ENCODE measurements around the gene OR10G7. TPM values are rescaled to one million over a fixed set of nuclear protein-coding genes. Genes with fewer than 3 reads are reported as not detected.

Gene OR10G7, protein sequence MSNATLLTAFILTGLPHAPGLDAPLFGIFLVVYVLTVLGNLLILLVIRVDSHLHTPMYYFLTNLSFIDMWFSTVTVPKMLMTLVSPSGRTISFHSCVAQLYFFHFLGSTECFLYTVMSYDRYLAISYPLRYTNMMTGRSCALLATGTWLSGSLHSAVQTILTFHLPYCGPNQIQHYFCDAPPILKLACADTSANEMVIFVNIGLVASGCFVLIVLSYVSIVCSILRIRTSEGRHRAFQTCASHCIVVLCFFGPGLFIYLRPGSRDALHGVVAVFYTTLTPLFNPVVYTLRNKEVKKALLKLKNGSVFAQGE
- polyA plus RNA-seq = not detected

DNA sequence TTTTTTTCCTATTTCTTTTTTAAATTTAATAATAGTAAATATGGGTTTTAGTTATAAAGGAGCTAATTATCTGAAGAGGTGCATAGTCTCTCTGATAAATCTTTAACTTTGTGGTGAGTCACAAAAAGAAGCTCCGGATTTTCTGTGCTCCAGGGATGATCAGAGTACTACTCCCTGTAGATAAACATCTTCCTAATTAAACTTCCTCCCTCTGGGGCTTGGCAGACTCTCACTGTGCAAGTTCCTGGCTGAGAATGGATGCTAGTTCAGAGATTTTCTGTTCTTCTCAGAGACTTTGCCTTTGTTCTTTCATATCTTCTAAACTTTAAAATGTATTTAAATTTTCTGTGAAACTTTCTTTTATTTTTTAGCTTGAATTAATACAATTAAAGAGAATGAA is at the start of gene OR10G7:
Gene OR10G7 (minus strand): TSS at position 72 of the 400 bp plus-strand sequence. CDS start 2,324 bp downstream, outside the sequence.
- H3K4me3 Mint-ChIP-seq = no peak within 1 kb of the TSS
- H3K36me3 Mint-ChIP-seq = no peaks in the 10 kb centered on the region
- H3K9me3 Mint-ChIP-seq = peaks cover 0 to 2% (median 0%) of the 10 kb centered on the region in 6 donors
- peaks cover 0 to 3% (median 0%) of the 10 kb centered on the region in 3 donors for H3K27me3 Mint-ChIP-seq (ENCODE audit: low read depth in 3 of 3)
- no peaks in the 10 kb centered on the region for H3K4me1 Mint-ChIP-seq
- no peak within 1 kb of the TSS for H3K27ac Mint-ChIP-seq
- no peak for DNase-seq

DNA sequence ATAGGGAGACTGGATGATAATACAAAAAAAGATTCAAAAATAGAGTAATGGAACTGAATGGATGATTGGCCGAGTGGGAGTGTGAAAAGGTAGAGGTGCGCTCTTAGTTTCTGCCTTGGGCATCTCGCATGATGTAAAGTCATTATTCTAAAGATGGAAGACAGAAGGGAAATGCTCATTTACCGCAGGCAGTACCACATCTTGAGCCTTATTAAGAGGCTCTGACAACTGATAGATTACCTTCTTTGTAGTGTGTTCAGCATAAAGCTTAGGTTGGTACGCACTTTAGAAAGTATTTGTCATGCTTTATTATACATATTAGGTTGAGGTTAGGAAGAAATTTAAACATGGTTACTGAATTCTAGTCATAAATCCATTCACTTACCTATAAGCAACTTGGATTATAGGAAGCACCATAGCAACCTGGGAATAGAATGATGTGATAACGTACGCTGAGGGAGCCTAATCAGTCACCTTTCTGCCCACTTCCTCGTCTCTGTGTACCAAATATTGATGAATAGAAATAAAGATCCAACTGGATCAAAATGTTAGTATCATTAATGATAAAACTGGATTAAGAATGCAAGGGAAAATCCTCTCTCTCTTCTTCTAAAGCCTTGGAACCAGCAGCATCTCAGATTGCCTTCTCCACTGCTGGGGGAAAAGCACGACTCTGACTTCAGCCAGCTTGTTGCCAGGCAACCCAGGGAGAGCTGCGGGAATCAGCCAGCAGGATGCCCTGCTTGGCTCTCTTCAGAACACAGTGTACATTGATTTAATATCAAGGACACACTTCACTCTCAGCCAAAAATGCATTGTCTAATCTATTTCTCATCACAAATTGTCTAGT is 45.1 kb upstream of the OR10G7 start:
- Mint-ChIP-seq H3K27me3 (ENCODE audit: low read depth in 3 of 3) (peaks cover 0 to 6% (median 2%) of the 10 kb centered on the region in 3 donors), H3K4me1 (no peaks in the 10 kb centered on the region), H3K4me3 (no peak overlapping the region), H3K9me3 (no peaks in the 10 kb centered on the region), H3K36me3 (no peaks in the 10 kb centered on the region), H3K27ac (no peak overlapping the region)
- DNase-seq = no peak

DNA sequence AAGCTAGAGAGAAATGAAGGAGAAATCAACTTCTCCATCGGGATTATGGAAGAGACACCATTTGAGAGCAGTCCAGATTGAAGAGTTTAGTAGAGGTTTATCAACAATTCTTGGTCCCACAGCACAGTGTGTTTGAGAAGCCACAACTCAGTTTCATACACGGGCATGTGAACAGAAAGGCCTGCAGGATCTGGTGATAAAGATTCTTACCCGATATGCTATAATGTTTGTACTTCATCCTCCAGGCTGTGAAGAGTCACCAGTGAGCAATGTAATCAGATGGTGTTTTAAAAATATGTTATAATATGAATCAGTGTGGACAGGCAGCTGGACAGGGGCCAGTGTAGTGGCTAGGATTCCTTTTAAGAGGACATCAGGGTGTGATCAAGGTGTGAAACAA is 44.5 kb upstream of the OR10G7 start:
- H3K27me3 Mint-ChIP-seq (ENCODE audit: low read depth in 3 of 3) = peaks cover 0 to 6% (median 2%) of the 10 kb centered on the region in 3 donors
- H3K36me3 Mint-ChIP-seq = no peaks in the 10 kb centered on the region
- H3K4me3 Mint-ChIP-seq = no peak overlapping the region
- H3K27ac Mint-ChIP-seq = no peak overlapping the region
- no peaks in the 10 kb centered on the region for H3K9me3 Mint-ChIP-seq
- no peaks in the 10 kb centered on the region for H3K4me1 Mint-ChIP-seq
- DNase-seq = no peak

DNA sequence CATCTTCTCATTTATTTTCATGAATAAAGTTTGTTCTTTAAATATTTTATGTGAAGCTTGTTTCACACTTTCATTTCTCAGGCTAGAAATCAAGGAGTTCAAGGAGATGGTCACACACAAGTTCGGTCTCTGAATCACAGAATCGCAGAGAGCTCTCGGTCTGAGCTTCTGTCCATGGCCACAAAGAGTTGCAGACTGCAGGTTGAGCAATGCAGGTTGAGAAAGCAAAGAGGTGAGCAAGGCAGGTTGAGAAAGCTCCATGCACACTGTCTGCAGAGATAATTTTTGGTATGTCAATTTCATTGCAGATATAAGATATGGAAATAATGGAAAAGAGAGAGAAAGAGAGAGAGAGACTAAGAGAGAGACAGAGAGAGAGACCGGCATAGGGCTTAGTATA is 41.2 kb upstream of the OR10G7 start:
- no peak for DNase-seq
- Mint-ChIP-seq H3K9me3 (no peaks in the 10 kb centered on the region), H3K36me3 (no peaks in the 10 kb centered on the region), H3K27ac (no peak overlapping the region), H3K27me3 (ENCODE audit: low read depth in 3 of 3) (peaks cover 0 to 3% (median 2%) of the 10 kb centered on the region in 3 donors), H3K4me1 (peaks cover 0 to 3% of the 10 kb centered on the region in 2 donors), H3K4me3 (no peak overlapping the region)

DNA sequence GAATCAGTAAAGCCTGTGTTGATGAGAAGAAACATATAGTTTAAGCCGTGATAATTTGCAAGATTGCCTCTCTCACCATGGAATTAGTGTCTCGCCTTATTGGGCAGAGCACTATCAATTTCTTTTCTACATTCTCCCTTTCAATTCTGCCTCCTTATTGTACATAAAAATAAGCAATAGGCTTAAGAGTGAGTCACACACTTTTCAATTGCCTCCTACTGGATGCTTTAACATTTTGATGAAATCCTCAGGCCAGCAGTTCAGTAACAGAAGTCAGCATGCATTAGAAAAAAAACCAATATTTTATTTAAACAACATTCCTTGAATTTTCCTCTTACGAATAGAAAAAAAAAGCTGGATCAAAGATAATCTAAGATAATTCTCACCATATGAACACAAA is 40.4 kb upstream of the OR10G7 start:
- no peak overlapping the region for H3K4me3 Mint-ChIP-seq
- H3K9me3 Mint-ChIP-seq = no peaks in the 10 kb centered on the region
- H3K36me3 Mint-ChIP-seq = no peaks in the 10 kb centered on the region
- H3K27me3 Mint-ChIP-seq (ENCODE audit: low read depth in 3 of 3) = peaks cover 0 to 3% (median 3%) of the 10 kb centered on the region in 3 donors
- peaks cover 6% of the 10 kb centered on the region in 2 donors for H3K4me1 Mint-ChIP-seq
- no peak overlapping the region for H3K27ac Mint-ChIP-seq
- no peak for DNase-seq

DNA sequence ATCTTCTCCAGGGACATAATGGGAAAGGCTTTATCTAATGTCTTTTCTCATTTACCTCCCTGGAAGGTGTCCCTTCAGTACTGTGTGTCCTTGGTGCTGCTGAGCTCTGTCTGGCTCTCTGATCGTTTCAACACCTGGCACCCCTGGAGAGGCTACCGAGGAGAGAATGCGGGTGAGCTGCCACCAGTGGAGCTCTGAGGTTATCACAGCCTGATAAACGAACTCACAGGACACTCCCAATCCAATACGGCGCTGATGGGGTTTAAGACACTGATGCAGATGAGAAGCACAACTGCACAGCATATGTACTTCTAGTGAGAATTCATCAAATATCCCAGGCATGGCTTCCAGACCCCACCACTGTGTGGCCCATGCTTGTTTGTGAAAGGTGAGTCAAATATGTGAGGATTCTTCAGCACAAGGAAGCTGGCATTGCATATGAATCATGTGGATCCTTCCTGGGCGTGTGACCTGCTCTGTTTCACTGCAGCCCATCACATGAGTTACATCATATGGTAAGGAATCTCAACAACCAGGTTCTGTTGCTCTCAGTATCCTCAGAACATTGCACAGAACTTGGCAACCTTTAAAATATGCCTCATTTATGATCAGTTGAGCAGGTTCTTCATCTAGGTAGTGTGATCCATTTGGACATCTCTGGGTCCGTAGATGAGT is 39.3 kb upstream of the OR10G7 start:
- Mint-ChIP-seq H3K36me3 (no peaks in the 10 kb centered on the region), H3K27me3 (ENCODE audit: low read depth in 3 of 3) (peaks cover 0 to 3% (median 1%) of the 10 kb centered on the region in 3 donors), H3K9me3 (no peaks in the 10 kb centered on the region), H3K4me1 (peaks cover 9 to 11% of the 10 kb centered on the region in 2 donors), H3K4me3 (no peak overlapping the region), H3K27ac (no peak overlapping the region)
- DNase-seq = no peak

DNA sequence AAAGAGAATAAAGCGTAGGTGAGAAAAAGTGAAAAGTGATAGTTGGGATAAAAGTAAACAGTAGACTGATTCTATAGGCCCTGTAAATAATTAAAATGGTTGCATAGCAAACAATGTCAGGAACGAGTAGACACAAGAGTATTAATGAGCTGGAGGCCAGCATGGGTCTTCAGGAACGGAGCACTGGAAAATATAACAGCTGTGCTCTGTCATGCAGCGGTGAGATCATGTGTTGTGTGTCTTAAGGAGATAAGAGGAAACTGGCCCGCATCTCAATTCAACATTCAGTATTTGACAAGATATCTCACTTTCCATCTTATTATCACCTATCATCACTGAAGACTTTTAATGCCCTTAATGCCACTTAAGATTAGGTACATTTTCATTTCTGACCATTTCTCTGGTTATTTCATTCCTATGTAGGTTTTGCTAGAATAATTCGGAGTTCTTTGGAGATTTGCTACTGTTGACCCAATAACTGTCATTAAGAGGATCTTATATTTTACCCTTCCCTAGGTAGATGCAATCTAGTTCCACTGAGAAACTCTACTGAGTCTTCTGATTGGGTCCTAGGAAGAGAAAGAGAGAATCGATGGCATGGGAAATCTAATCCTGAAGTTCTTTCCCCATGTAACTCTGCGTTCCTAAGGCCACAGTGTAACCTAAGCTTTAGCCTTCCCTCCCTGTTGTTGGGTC is 38.7 kb upstream of the OR10G7 start:
- Mint-ChIP-seq H3K4me1 (peaks cover 11% of the 10 kb centered on the region in 2 donors), H3K4me3 (no peak overlapping the region), H3K36me3 (no peaks in the 10 kb centered on the region), H3K27me3 (ENCODE audit: low read depth in 3 of 3) (peaks cover 0 to 6% (median 3%) of the 10 kb centered on the region in 3 donors), H3K27ac (no peak overlapping the region), H3K9me3 (no peaks in the 10 kb centered on the region)
- no peak for DNase-seq

DNA sequence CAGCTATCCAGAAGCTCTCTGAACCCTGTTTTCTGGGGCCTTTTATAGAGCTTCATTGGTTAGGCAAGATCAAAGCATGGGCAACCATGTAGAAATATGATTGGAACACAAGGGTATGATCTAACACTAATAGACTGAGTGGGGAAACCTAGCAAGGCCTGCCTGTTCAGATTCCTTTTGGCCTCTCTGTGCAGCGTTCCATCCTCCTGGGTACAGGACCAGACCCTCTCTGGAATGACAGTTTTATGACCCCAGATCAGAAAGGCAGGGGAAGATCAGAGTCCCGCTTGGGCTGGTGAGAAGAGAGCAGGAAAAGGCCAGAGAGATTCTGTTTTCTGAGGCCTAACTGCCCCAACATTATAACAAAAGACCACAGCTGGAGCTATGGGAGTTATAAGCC is 37.5 kb upstream of the OR10G7 start:
- Mint-ChIP-seq H3K4me3 (no peak overlapping the region), H3K27me3 (ENCODE audit: low read depth in 3 of 3) (peaks cover 0 to 6% (median 3%) of the 10 kb centered on the region in 3 donors), H3K9me3 (no peaks in the 10 kb centered on the region)

DNA sequence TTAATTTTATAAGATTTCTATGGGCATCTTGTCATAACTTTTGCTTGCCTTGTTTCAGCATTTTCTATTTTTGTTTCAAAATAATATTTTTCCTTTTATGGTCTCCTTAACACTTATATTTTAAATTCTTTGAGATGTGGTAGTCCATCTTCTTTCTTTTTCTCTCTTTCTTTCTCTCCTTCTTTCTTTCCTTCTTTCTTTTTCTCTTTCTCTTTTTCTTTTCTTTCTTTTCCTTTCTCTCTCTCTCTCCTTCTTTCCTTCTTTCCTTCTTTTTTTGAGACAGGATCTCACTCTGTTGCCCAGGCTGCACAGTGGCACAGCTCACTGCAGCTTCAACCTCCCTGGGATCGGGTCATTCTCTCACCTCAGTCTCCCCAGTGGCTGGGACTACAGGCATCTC is 36.1 kb upstream of the OR10G7 start:
- DNase-seq = no peak
- peak overlapping the region in 3 of 5 donors; percentile 12 to 66 (median 31) for H3K4me3 Mint-ChIP-seq
- peaks cover 0 to 6% (median 3%) of the 10 kb centered on the region in 3 donors for H3K27me3 Mint-ChIP-seq (ENCODE audit: low read depth in 3 of 3)
- peaks cover 11% of the 10 kb centered on the region in 2 donors for H3K4me1 Mint-ChIP-seq
- no peaks in the 10 kb centered on the region for H3K9me3 Mint-ChIP-seq
- no peaks in the 10 kb centered on the region for H3K36me3 Mint-ChIP-seq
- H3K27ac Mint-ChIP-seq = no peak overlapping the region

More for the DNA sequence above, 37.5 kb upstream of the OR10G7 start:
- H3K4me1 Mint-ChIP-seq = peaks cover 11% of the 10 kb centered on the region in 2 donors
- no peak overlapping the region for H3K27ac Mint-ChIP-seq
- DNase-seq = no peak
- no peaks in the 10 kb centered on the region for H3K36me3 Mint-ChIP-seq

DNA sequence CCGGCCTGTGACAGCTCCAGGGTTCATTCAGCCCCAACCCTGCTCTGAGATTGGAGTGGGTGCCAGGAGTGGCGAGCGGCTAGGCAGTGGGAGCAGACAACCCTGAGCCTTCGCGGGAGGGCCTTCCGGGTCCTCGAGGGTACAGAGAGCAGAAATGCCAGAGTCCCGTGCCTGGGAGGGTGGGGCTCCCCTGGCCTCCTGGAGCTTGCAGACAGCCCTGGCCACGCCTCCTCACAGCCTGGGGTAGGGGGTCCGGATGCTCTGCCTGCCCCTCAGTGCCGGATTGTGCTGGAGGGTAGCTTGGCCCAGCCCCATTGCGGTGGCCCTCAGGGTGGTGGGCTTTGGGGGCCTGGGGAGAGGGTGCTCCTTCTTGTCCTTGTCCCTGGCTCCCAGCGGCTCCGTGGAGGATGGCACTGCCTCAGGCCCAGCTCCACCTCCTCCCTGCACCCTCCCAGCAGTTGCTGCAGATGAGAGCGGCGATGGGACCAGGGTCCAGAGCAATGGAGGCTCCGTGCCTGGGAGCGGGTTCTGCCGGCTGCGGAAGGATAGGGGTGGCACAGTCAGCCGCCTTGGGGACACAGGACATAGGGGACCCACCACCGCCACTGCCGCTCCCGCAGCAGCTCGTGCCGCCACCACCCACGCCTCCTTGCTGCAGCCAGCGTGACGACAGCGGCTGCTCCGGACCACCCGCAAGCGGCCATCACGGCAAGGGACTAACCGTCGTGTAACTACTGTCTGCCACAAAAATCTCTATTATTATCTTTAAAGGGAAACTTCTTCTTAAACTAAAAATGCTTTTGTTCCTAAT is 34.9 kb upstream of the OR10G7 start:
- Mint-ChIP-seq H3K4me3 (peak overlapping the region; percentile 51 to 80 (median 72)), H3K4me1 (peaks cover 13 to 14% of the 10 kb centered on the region in 2 donors), H3K36me3 (no peaks in the 10 kb centered on the region), H3K9me3 (no peaks in the 10 kb centered on the region), H3K27me3 (ENCODE audit: low read depth in 3 of 3) (peaks cover 2 to 7% (median 3%) of the 10 kb centered on the region in 3 donors), H3K27ac (no peak overlapping the region)
- DNase-seq = peak; percentile 7 to 32 (median 22)

DNA sequence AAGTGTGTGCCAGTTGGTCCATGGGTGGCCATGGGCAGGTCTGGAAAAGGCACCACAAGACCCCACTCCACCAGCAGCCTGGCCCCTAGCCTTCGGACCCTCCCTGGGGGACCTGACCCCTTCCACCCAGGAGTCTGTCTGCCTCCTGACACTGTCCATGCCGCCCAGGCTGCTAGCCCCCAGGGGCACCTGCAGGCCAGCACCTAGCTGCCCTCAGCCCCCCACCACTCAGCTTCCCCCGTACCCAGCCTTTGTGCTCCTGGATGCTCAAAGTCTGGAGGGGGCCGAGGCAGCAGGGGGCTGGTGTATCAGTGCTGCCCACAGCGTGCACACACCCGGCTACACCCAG is 34.3 kb upstream of the OR10G7 start:
- no peaks in the 10 kb centered on the region for H3K36me3 Mint-ChIP-seq
- peak overlapping the region in 1 of 5 donors; percentile 17 for H3K4me3 Mint-ChIP-seq
- no peaks in the 10 kb centered on the region for H3K9me3 Mint-ChIP-seq
- H3K27me3 Mint-ChIP-seq (ENCODE audit: low read depth in 3 of 3) = peaks cover 2 to 7% (median 3%) of the 10 kb centered on the region in 3 donors
- DNase-seq = no peak
- H3K4me1 Mint-ChIP-seq = peaks cover 14 to 16% of the 10 kb centered on the region in 2 donors
- no peak overlapping the region for H3K27ac Mint-ChIP-seq

DNA sequence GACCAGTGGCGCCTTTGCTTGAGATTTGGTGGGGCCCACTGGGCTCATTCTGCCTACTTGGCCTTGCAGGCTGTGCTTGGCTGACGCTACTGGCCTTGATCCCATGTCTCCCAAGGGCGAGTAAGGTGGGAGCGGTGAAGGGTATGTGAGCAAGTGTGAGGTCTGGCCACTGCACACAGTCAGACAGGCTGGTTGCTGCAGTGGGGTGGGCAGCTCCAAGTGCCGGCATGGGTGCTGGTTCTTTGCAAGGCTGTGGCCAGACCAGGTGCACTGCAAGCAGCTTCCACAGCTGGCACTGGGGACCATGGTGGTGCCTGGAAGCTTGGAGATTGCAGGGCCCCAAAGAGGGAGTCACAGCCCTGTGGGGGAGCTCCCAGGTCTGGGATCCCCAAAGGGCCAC is 33.4 kb upstream of the OR10G7 start:
- Mint-ChIP-seq H3K27ac (no peak overlapping the region), H3K9me3 (no peaks in the 10 kb centered on the region), H3K27me3 (ENCODE audit: low read depth in 3 of 3) (peaks cover 3 to 7% (median 3%) of the 10 kb centered on the region in 3 donors), H3K4me1 (peaks cover 14 to 20% of the 10 kb centered on the region in 2 donors), H3K4me3 (no peak overlapping the region), H3K36me3 (no peaks in the 10 kb centered on the region)
- DNase-seq = no peak

DNA sequence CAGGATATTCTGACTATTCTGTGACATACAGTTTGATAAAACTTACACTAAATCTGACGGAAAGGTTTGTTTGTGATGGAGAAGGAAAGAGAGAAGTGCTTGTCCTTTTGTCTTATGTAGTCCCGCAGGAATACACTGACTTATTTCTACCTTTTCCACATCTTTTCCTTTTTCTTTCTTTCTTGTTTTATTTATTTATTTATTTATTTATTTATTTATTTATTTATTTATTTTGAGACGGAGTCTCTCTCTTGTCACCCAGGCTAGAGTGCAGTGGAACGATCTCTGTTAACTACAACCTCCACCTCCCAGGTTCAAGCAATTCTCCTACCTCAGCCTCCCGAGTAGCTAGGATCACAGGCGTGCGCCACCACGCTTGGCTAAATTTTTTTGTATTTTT is 31.0 kb upstream of the OR10G7 start:
- H3K27me3 Mint-ChIP-seq (ENCODE audit: low read depth in 3 of 3) = peaks cover 2 to 8% (median 8%) of the 10 kb centered on the region in 3 donors
- no peak overlapping the region for H3K4me3 Mint-ChIP-seq
- peaks cover 11 to 22% of the 10 kb centered on the region in 2 donors for H3K4me1 Mint-ChIP-seq
- no peak overlapping the region for H3K27ac Mint-ChIP-seq
- no peak for DNase-seq
- no peaks in the 10 kb centered on the region for H3K36me3 Mint-ChIP-seq
- no peaks in the 10 kb centered on the region for H3K9me3 Mint-ChIP-seq
